Measurements from ENCODE around the gene MYH15. TPM values are rescaled to one million over a fixed set of nuclear protein-coding genes. Genes with fewer than 3 reads are reported as not detected.

Gene MYH15
- total and polyA plus RNA-seq, 8 donors = 0.05 to 0.70 (median 0.32) TPM

DNA sequence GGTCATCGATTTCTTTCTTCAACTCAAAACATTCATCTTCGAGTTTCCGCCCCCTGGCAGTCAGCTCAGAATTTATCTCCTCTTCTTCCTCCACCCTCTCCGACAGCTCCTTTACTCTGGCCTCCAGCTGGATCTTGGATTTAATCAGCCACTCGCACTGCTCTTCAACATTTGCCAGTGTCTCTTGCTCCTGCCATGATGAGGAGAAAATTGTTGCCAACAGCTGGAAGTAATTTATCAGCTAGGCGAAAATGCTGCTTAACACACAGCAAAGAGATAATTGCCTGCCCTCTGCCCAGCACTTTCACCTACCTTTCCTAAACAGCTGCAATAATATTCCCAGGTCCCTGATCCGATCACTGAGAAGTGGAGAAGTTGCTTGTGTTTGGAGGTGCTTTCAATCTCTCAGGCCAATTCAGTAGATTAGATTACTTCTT, 69.3 kb downstream of the MYH15 start:
- DNase-seq = peak in 1 of 4 donors; percentile 44

DNA sequence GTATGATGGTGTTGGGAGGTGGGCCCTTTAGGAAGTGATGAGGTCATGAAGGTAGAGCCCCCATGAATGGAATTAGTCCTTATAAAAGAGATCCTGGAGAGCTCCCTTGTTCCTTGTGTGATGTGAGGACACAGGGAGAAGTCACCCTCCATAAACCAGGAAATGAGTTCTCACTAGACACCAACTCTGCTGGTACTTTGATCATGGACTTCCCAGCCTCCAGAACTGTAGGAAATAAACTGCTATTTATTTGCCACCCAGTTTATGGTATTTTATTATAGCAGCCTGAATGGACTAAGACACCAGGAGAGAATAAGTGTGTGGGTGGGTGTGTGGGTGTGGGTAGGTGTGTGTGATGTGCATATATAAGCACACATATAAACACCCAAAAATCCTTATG, 71.9 kb downstream of the MYH15 start:
- DNase-seq (no peak), ATAC-seq (no peak)
- Histone ChIP-seq H3K27me3 (no peaks in the 10 kb centered on the region), H3K36me3 (no peaks in the 10 kb centered on the region), H3K4me1 (no peaks in the 10 kb centered on the region), H3K9me3 (no peaks in the 10 kb centered on the region), H3K27ac (no peak overlapping the region), H3K4me3 (no peak overlapping the region)
- TF ChIP-seq, protein P1, sequence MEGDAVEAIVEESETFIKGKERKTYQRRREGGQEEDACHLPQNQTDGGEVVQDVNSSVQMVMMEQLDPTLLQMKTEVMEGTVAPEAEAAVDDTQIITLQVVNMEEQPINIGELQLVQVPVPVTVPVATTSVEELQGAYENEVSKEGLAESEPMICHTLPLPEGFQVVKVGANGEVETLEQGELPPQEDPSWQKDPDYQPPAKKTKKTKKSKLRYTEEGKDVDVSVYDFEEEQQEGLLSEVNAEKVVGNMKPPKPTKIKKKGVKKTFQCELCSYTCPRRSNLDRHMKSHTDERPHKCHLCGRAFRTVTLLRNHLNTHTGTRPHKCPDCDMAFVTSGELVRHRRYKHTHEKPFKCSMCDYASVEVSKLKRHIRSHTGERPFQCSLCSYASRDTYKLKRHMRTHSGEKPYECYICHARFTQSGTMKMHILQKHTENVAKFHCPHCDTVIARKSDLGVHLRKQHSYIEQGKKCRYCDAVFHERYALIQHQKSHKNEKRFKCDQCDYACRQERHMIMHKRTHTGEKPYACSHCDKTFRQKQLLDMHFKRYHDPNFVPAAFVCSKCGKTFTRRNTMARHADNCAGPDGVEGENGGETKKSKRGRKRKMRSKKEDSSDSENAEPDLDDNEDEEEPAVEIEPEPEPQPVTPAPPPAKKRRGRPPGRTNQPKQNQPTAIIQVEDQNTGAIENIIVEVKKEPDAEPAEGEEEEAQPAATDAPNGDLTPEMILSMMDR (IDR thresholded peaks at IDR 0.05) = no peak
- intact Hi-C loops (cut with DNase I) = no loop called here

More for the DNA sequence above, 69.3 kb downstream of the MYH15 start:
- no peaks in the 10 kb centered on the region for H3K27me3 ChIP-seq
- no peak for ATAC-seq
- H3K4me3 ChIP-seq = no peak overlapping the region
- no peaks in the 10 kb centered on the region for H3K4me1 ChIP-seq
- intact Hi-C loops (cut with DNase I) = no loop called here
- H3K27ac ChIP-seq = no peak overlapping the region
- TF ChIP-seq, protein P1 (IDR thresholded peaks at IDR 0.05) = no peak
- peaks cover 0 to 3% of the 10 kb centered on the region in 2 donors for H3K9me3 ChIP-seq
- no peaks in the 10 kb centered on the region for H3K36me3 ChIP-seq

DNA sequence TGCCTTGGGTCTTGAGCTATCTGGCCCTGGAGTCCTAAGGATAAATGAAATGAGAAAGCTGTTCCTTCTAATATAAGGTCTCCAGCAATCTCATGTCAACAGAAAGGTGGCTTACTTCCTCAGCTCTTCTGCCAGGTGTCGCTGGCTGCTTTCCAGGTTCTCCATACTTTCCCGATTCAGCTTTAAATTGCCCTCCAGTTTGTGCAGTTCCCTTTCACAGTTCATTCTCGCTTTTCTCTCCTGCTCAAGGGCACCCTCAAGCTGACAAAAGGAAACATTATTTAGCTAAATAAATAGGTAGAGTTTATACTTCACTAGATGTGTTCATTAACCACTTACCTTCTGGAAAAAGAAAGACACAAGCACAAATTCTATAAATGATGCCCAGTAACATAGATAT, 73.0 kb downstream of the MYH15 start:
- no peaks in the 10 kb centered on the region for H3K36me3 ChIP-seq
- no peak overlapping the region for H3K4me3 ChIP-seq
- no peaks in the 10 kb centered on the region for H3K4me1 ChIP-seq
- no peaks in the 10 kb centered on the region for H3K27me3 ChIP-seq
- ATAC-seq = peak; percentile 65
- H3K9me3 ChIP-seq = peaks cover 0 to 6% of the 10 kb centered on the region in 2 donors
- intact Hi-C loops (cut with DNase I) = no loop called here
- peak in 2 of 4 donors; percentile 14 to 52 for DNase-seq
- no peak overlapping the region for H3K27ac ChIP-seq
- TF ChIP-seq, protein P1 (IDR thresholded peaks at IDR 0.05) = no peak

DNA sequence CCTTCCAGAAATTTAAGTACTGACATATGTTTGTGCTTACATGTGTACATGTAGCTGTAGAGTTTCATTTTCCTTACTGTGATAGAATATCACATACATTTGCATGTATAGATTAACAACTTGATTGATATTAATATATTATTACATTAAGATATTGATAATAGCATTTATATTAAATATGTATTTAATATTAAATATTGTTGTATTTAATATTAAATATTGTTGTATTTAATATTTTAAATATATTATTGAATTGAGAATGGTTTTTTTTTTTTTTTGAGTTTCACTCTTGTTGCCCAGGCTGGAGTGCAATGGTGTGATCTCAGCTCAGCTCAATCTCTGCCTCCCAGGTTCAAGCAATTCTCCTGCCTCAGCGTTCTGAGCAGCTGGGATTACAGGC, 76.5 kb downstream of the MYH15 start:
- Histone ChIP-seq H3K9me3 (peaks cover 0 to 8% of the 10 kb centered on the region in 2 donors), H3K27me3 (no peaks in the 10 kb centered on the region), H3K27ac (no peak overlapping the region), H3K4me1 (no peaks in the 10 kb centered on the region), H3K36me3 (no peaks in the 10 kb centered on the region), H3K4me3 (no peak overlapping the region)
- TF ChIP-seq, protein P1 (IDR thresholded peaks at IDR 0.05) = no peak
- intact Hi-C loops (cut with DNase I) = no loop called here
- ATAC-seq (no peak), DNase-seq (no peak)

DNA sequence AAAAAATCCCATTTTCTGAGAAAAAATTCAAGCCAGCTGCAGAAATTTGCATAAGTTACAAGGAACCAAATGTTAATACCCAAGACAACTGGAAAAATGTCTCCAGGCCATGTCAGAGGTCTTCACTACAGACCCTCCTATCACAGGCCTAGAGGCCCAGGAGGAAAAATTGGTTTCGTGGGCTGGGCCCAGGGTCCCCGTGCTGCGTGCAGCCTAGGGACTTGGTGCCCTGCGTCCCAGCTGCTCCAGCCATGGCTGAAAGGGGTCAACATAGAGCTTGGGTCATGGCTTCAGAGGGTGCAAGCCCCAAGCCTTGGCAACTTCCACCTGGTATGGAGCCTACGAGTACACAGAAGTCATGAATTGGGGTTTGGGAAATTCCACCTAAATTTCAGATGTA, 78.0 kb downstream of the MYH15 start:
- peaks cover 0 to 8% of the 10 kb centered on the region in 2 donors for H3K9me3 ChIP-seq
- no peak for DNase-seq
- TF ChIP-seq, protein P1 (IDR thresholded peaks at IDR 0.05) = no peak
- ATAC-seq = no peak
- H3K4me1 ChIP-seq = no peaks in the 10 kb centered on the region
- intact Hi-C loops (cut with DNase I) = no loop called here
- H3K36me3 ChIP-seq = no peaks in the 10 kb centered on the region
- no peak overlapping the region for H3K4me3 ChIP-seq
- no peak overlapping the region for H3K27ac ChIP-seq
- no peaks in the 10 kb centered on the region for H3K27me3 ChIP-seq

All from left lung (tissue), 10 donors.